Measurements from ENCODE around the gene CYTH4.
"Not testable (repeated sequence)": the region's sequence is repeated elsewhere in the genome, so short reads cannot be mapped to it uniquely, and the experiment has no call there.

CYTH4 gene

DNA sequence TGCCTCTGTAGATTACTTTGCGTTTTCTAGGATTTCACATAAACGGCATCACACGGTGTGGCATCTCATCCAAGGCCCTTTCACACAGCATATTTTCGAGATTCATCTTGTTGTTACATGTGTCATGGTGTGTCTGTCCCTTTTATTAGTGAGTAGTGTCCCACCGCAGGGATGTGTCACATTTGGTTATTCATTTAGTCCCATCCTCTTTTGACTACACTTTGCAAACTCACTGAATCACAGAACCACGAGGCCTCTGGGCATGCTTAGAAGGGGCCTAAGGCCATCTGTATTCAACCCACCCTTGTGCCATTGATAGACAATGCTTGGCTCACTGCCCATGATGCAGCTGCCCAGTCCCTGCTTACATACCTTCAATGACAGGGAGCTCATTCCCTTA, 34.1 kb upstream of the CYTH4 start:
- DNase-seq = no peak

DNA sequence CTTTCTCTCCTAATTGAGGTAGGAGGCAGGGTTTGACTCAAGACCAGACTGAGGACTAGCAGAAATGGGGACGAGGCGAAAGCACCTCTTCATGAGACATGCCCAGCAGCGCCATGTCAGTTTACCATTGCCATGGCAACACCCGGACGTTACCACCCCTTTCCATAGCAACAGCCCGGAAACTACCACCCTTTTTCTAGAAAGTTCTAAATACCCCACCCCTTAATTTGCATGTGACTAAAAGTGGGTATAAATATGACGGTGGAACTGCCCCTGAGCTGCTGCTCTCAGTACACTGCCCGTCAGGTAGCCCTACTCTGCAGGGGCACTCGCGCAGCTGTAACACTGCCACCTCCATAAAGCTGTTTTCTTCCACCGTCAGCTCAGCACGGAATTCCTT, 32.3 kb upstream of the CYTH4 start:
- peak in 2 of 56 donors; percentile 16 to 19 for DNase-seq

DNA sequence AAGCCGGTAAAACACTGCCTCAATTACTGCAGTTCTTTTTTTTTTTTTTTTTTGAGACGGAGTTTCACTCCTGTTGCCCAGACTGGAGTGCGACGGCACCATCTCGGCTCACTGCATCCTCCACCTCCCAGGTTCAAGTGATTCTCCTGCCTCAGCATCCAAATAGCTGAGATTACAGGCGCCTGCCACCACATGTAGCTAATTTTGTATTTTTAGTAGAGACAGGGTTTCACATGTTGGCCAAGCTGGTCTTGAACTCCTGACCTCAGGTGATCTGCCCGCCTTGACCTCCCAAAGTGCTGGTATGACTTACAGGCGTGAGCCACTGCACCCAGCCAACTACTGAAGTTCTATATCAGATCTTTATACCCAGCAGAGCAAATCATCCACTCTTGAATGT, 30.5 kb upstream of the CYTH4 start:
- not testable (repeated sequence) for DNase-seq

DNA sequence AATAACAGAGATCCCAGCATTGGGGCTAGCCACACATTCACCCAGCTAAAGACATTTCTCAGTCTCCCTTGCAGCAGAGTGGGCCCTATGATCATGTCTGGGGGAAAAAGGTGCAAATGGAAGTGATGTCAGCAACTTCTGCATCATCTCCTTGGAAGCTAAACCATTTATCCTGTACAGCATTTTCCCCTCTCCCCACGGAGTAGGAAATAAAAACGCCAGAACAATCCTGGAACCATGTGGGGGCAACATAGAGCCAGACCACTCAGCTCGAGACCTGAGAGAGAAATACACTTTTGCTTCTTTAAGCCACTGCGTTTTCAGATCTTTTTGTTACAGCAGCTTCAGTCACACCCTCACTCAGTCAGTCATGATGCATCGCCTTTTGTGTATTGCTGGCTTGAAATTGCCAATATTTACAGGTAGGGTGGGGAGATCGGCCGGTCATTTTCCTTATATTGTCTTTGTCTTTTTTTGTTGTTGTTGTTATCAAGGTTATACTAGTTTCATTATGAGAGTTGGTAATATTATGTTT, 29.1 kb upstream of the CYTH4 start:
- DNase-seq = no peak

DNA sequence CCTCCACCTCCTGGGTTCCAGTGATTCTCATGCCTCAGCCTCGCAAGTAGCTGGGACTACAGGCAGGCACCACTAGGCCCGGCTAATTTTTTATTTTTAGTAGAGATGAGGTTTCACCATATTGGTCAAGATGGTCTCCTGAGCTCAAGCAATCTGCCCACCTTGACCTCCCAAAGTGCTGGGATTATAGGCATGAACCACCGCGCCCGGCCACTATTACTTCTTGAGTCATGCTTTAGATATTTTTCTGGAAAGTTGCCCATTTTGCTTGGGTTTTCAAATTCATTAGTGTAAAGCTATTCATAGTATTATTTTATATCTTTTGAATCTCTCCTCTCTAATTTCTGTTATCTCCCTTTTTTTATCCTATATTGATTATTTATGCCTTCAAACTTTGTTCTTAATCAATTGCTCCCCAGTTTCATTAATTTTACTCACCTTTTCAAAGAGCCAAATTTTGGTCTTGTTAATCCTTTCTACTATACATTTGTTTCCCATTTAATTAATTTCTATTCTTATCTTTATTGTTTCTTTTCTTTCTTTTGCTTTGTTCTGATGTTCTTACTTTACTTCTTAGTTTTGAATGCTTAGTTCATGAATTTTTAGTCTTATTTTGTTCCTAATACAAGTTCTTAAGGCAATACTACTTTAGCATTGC, 28.0 kb upstream of the CYTH4 start:
- DNase-seq = no peak

DNA sequence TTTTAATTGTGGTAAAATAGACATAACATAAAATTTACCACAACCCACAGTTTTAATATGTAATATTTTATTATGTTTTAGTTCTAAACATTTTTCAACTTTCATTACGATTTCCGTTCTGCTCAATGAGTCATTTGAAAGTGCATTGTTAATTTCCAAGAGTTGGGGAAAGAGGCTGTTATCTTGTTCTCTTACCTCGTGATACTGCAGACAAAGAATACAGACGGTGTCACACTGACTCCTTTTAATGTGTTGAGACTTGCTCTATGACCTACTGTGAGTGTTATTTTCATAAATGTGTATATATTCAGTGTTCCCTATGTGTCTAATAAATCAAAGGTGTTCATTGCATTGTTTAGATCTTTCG, 27.5 kb upstream of the CYTH4 start:
- DNase-seq = no peak

DNA sequence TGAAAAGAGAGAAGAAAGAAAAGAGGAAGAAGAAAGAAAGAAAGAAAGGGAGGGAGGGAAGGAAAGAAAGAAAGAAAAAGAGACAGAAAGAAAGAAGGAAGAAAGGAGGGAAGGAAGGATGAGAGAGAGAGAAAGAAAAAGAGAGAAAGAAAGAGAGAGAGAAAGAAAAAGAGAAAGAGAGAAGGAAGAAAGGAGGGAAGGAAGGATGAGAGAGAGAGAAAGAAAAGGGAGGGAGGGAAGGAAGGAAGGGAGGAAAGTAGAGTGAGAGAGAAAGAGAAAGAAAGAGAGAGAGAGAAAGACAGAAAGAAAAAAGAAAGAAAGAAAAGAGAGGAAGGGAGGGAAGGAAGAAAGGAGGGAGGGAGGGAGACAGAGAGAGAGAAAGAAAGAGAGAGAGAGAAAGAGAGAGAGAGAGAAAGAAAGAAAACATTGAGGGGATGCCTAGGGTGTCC, 26.7 kb upstream of the CYTH4 start:
- DNase-seq = no peak

DNA sequence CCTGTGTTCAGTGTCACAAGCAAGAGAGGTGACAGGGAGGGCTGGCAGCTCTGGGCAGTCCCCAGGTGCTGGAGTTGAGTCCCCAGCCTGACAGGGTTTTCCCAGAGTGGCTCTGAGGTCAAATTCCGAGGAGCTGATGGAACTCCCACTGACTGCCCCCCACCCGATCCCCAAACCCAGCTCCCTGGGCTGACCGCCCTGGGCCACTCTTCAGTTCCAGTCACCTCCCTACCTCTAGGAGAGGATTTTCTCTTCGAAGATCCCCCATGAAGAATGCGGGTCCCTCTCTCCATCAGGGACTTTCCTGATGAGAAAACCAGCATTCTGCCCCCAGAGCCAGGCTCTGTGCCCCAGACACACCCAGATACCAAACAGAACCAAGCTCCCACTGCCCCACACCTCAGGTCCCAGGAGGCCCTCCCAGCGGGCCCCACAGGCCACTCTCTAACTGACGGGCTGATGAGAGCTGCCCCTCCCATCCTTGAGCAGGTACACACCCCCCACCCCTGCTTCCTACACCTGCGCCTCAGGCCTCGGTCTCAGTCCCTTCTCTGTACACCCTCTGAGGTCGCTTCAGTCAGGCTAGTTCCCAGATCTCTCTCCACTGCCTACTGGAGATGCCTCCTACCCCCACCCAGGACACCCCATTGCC, 26.1 kb upstream of the CYTH4 start:
- no peak for DNase-seq

DNA sequence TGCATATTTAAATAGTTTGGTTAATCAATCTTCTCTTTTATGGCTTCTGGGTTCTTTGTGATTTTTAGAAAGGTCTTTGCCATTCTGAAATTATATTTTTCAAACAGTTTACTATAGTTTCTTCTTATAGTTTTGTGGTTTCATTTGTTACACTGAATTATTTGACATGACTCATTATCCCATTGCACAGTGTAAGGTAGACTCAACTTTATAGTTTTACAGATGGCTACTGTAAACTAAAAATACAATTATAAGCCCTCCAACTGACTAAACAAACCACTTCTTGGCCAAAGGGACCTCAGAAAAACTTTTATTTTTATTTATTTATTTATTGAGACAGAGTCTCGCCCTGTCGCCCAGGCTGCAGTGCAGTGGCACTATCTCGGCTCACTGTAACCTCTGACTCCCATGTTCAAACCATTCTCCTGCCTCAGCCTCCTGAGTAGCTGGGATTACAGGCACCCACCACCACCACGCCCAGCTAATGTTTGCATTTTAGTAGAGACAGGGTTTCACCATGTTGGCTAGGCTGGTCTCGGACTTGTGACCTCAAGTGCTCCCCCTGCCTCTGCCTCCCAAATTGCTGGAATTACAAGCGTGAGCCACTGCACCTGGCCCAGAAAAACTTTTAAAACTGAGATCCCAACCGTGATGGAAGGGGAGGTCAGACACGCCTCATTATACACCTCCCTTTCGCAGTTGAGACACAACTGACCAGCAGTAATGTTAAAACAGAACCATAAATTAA, 24.1 kb upstream of the CYTH4 start:
- no peak for DNase-seq

DNA sequence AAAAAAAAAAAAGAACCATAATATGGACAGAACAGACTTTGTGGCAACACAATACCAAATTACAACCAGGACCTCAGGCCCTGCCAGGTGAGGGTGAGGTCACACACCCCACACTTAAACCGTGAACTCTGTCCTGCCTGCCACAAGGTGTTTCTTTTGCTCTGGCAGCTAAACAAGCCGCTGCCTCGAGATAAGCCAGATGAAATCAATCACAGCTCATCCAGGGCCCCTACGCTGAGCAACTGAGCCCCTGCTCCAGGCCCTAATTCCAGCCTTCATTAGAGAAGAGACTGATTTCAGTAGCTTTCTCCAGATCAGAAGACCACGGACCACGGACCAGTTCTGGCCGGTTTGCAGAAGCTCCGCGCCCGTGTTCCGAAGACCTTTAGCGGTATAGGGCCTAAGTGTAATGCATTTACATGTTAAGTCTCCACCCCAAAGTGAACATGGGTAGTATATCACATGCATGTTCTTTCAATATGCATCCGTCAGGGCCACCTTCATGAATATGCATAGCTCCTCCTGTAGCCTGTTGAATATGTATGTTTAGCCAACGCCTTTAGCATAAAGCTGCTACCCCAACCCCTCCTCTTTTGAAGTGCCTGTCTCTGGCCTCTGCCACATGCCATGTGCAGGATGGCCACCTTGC, 23.4 kb upstream of the CYTH4 start:
- no peak for DNase-seq

DNA sequence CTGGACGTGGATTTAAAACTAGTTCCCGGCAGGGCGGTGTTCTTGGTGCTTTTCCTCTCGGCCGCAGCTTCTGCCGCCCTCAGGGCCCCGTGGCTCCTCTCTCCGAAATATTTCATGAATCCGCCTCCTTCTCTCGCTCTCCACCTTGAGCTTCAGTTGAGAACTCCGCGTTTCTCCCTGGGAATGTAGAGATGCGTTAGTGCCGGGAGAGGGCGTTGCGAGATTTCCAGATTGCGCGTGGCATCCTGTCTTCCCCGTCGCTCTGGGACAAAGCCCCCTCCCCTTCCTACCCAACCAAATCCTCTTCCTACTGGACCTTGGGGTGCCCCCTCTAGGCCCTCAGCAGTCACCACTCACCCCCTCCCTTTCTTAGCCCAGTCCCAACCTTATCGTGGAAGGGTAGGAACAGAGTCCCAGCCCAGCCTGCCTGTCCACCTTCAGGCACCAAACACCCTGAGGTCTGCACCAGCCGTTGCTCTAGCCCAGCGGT, 22.7 kb upstream of the CYTH4 start:
- DNase-seq = peak in 5 of 56 donors; percentile 4 to 30 (median 6)

DNA sequence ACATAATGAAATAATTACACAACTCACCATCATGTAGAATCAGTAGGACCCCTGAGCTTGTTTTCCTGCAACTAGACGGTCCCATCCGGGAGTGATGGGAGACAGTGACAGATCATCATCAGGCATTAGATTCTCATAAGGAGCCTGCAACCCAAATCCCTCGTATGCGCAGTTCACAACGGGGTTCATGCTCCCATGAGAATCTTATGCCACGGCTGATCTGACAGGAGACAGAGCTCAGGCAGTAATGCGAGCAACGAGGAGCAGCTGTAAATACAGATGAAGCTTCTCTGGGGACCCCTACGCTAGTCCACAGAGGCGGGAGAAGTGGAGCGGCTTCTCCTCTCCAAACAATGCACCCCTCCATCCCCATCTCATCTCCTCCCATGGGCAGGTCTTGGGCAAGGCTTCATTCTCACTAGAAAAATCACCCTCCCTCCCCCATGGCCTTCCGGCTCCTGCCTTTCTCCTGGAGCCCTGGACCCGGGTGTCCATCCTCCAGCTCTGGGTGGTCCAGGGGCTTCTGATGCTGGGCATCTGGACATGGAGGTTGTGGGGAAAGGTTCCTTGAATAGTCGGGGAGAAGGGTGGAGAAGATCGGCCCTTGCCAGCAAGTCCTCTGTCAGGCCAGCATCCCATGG, 22.0 kb upstream of the CYTH4 start:
- no peak for DNase-seq

DNA sequence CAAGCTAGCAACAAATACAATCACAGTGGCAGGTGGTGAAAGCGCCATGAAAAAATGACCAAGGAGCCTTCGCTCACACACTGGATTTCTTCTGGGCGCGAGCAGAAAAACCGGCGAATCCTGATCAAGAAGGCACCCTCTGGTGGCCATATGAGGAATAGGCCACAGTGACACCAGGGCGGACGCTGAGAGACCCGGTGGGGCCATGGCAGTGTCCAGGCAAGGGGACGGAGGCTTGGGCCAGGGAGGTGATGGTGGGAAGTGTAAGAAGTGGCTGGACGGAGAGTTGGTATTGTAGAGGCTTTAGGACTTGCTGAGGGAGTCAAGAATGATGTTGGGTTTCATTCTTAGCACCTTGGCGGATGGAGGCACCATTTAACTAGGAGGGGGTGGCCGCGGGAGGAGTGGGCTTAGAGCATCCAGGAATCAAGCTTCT, 21.4 kb upstream of the CYTH4 start:
- DNase-seq = peak in 11 of 56 donors; percentile 3 to 53 (median 15)

DNA sequence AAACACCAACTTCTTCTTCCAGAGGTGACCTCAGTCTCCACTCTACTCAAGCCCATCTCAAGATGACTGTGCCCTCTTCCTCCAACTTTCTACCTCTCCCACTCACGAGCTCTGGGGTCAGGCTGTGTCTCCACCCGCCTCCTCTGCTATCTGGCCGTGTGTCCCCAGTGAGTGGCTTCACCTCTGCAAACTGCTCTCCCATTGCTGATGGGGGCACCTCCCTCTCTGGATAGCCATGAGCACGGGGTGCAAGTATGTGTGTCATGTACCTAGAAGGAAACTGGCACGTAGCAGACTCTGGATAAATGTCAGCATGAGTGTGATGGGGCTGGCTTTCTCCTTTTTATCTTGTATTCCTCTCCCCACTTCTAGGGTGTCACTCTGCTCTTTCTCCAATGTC, 20.0 kb upstream of the CYTH4 start:
- DNase-seq = no peak

DNA sequence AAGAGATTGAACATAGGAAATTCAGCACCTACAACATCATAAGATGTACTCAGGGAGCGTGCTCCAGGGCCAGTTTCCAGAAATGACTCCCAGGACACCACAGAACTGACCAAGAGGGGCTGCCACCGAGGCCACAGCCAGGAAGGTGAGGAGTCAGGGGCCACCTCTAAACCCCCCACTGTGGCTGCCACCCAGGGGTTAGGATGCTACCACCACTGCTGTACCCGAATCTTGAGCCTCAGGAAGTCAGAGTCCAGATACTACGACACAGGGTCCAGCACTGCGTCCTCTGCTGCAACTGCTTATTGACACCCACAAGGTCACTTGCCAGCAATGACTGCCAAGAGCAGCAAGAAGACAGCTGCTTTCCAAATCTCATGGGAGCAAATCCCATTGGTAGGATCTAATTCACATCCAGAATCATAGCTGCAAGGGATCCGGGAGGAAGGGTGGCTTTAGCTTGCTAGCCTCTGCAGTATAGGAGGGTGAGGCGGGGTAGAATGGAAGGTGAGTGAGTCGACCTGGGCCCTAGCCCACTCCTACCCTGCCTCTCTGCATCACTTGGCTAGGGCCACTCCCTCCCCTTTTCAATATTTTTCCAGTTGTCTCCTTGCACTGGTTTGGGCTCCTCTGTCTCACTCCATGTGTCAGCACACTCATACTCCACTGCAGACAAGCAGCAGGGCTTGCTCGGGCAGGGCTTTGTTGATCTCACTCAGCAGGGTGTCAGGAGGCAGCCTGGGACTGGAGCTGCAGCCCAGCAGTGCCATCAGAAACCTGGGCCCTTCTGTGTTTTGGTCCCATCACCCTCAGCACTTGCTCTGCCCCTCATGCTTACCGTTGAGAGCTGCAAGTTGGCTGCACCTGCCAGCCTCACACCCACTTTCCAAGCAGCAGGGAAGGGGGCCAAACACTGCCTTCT, 18.1 kb upstream of the CYTH4 start:
- DNase-seq = no peak

DNA sequence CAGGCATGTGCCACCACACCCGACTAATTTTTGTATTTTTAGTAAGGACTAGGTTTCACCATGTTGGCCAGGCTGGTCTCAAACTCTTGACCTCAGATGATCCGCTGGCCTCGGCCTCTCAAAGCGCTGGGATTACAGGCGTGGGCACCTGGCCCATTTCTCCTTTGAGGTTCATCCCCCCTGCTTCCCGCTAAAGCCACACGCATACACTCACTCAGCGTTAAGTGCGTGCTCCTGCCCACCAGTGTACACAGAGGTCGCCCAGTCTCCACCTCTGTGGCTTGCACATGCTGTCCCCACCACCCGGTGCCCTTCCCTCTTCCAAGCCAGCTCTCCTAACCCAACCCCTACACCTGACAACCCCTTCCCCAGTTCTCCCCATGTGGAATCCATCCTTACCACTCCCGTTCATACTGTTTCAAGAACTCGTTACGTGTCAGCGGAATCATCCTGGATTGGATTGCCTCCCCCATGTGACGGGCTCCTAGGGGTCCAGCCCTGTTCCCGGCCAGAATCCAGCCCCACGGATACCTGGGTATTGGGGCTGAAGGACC, 15.7 kb upstream of the CYTH4 start:
- DNase-seq = no peak

DNA sequence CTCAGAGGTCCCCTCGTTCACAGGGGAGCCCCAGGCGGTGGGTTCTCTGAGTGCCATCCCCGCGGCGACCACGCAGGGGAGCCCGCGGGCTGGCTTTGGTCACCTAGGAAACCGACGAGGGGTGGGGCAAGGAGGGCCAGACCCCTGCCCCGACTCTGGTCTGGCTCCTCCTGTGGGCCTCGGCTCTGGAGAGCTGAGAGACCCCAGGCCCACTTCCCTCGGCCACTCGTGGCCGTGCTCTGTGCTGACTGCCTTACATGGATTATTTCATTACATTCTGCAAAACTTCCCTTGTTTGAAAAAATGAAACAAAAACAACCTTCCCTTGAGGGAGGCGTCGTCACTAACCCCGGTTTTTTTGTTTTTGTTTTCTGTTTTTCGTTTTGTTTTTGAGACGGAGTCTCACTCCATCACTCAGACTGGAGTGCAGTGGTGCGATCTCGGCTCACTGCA, 15.1 kb upstream of the CYTH4 start:
- DNase-seq = peak in 21 of 56 donors; percentile 3 to 57 (median 15)

DNA sequence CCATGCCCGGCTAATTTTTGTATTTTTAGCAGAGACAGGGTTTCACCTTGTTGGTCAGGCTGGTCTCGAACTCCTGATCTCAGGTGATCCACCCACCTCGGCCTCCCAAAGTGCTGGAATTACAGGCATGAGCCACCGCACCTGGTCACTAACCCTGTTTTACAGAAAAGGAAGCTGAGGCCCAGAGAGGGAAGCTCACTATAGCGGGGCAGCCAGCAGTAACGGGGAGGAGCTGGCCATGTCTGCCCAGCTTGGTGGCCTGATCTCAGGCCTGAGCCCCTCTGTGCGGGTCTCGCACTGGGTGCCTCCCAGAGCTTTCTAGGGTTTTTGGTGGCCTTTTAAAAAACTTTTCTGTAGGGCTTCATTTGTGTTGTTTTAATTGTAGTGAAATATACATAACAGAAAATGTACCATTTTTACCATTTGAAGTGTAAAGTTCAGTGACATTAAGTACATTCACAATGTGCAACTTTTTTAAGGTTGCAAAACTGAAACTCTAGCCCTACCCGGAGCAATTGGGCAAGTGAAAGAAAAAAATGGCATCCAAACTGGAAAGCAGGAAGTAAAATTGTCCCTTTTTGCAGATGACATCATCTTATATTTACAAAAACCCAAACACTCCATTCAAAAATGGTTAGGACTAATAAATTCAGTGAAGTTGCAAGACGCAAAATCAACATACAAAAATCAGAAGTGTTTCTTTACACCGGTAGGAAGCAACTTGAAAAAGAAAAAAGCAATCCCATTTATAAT, 14.5 kb upstream of the CYTH4 start:
- no peak for DNase-seq
